ENCODE data around the gene ATP10D.

ATP10D gene

DNA sequence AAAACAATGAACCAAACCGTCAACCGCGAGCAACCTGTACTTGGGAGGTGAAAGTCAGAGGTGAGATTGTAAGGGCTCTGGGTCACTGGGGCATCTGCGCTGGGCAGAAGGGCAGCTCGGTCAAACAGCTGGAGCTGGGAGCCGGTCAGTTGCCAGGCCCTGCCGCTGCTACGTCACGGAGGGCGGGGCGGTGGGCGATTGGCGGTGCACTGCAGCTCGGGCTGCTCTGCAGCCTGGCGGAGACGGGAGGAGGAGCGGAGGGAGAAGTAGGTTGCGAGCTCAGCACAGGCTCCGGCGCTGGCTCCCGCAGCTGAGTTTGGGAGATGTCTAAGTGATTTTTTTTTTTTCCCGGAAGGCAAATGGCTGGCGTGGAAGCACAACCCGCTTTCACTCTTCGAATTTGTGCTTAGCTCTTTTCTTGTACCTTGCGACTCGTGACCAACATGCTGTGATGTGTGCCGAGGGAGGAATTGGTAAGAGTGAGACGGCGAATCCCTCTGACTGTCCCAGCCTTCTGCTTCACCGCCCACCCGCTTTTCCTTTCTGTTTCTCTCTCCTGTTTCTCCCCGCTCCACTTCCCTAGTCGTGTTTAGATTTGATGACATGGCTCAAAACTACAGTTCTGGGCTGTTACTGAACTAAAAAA is at the start of gene ATP10D:
ATP10D (plus strand) TSS at position 229 of the 646 bp plus-strand sequence. CDS start 27,266 bp downstream, outside the sequence.
- TF ChIP-seq, protein P1, sequence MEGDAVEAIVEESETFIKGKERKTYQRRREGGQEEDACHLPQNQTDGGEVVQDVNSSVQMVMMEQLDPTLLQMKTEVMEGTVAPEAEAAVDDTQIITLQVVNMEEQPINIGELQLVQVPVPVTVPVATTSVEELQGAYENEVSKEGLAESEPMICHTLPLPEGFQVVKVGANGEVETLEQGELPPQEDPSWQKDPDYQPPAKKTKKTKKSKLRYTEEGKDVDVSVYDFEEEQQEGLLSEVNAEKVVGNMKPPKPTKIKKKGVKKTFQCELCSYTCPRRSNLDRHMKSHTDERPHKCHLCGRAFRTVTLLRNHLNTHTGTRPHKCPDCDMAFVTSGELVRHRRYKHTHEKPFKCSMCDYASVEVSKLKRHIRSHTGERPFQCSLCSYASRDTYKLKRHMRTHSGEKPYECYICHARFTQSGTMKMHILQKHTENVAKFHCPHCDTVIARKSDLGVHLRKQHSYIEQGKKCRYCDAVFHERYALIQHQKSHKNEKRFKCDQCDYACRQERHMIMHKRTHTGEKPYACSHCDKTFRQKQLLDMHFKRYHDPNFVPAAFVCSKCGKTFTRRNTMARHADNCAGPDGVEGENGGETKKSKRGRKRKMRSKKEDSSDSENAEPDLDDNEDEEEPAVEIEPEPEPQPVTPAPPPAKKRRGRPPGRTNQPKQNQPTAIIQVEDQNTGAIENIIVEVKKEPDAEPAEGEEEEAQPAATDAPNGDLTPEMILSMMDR (conservative IDR thresholded peaks at IDR 0.05; ENCODE audit: control insufficient read depth, insufficient read depth, low read depth, low read length), result no peak
- peak within 1 kb of the TSS; percentile 76 for H3K4me3 ChIP-seq (ENCODE audit: control insufficient read depth, low read depth, low read length)
- peak; percentile 90 for DNase-seq (ENCODE audit: low read depth)

DNA sequence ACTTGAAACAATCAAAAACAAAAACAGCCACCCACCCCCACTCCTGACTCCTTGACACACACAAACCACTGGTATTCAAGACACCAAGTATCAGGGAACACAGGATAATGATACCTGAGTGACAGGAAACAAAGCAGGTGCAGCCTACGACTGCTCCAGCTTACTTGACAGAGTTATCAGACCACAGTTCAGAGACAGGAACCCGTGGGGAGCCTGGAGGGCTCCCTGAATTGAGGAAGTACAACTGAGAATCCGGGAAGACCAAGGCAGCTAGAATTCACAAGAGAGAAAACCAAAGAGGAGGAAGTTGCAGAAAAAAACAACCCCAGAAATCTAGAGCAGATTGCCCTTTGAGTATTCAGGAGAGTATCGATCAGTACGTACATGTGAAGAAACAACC is 42.1 kb upstream of the ATP10D start:
- DNase-seq (ENCODE audit: low read depth), result no peak
- no peak overlapping the region for H3K4me3 ChIP-seq (ENCODE audit: control insufficient read depth, low read depth, low read length)
- TF ChIP-seq, protein P1 (conservative IDR thresholded peaks at IDR 0.05; ENCODE audit: control insufficient read depth, insufficient read depth, low read depth, low read length), result no peak

DNA sequence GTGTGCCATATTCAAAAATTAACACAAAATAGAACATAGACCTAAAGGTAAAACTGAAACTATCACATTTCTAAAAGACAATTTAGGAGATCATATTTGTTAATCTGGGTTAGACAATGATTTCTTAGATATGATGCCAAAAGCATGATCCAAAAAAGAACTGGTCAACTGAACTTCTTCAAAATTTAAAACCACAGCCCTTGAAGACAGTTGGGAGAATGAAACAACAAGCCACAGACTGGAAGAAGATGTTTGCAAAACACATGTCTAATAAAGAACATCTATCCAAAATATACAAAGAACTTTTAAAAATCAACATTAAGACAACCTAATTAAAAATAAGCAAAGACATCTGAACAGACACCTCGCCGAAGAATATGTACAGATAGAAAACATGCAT is 41.0 kb upstream of the ATP10D start:
- DNase-seq (ENCODE audit: low read depth), result no peak
- H3K4me3 ChIP-seq (ENCODE audit: control insufficient read depth, low read depth, low read length), result no peak overlapping the region
- TF ChIP-seq, protein P1 (conservative IDR thresholded peaks at IDR 0.05; ENCODE audit: control insufficient read depth, insufficient read depth, low read depth, low read length), result no peak

DNA sequence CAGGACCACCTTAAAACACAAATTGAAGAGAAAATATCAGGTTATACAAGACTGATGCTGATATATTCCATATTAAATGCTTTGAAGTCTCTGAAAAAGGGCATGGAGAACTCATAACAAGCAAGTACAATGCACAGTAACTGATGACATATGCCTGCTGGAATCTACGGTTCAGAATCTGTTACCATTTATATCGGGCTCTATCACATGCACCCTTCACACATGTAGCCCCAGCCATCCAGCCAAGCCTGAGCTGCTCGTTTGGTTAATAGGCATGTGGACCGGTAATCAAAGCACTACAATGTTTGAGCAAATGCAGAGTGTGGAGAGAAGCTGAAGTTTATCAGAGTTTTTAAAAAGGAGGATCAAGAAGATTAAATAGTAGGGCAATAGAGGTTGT is 33.4 kb upstream of the ATP10D start:
- DNase-seq (ENCODE audit: low read depth), result peak; percentile 35
- no peak overlapping the region for H3K4me3 ChIP-seq (ENCODE audit: control insufficient read depth, low read depth, low read length)
- TF ChIP-seq, protein P1 (conservative IDR thresholded peaks at IDR 0.05; ENCODE audit: control insufficient read depth, insufficient read depth, low read depth, low read length), result no peak

DNA sequence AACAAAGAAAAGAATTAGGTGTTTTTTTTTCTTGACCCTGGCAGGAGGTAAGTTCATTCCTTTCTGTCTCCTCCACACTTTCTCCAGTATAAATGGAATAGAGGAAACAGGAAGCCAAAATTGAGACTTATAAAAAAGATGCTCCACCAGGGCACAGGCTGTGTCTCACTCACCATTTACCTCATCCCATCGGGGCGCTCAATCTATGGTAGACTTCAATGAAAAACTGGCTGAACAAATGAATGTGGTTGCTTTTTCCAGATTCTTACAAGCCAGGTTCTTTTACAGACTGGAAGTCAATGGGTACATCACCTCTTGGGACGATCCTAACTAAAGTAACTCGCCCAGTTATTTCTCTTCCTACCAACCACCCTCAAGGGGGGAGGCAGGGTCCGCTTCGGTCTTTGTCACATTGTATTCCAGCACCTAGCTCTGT is 22.3 kb upstream of the ATP10D start:
- TF ChIP-seq, protein P1 (conservative IDR thresholded peaks at IDR 0.05; ENCODE audit: control insufficient read depth, insufficient read depth, low read depth, low read length), result no peak
- DNase-seq (ENCODE audit: low read depth), result peak; percentile 17
- peak overlapping the region; percentile 92 for H3K4me3 ChIP-seq (ENCODE audit: control insufficient read depth, low read depth, low read length)

DNA sequence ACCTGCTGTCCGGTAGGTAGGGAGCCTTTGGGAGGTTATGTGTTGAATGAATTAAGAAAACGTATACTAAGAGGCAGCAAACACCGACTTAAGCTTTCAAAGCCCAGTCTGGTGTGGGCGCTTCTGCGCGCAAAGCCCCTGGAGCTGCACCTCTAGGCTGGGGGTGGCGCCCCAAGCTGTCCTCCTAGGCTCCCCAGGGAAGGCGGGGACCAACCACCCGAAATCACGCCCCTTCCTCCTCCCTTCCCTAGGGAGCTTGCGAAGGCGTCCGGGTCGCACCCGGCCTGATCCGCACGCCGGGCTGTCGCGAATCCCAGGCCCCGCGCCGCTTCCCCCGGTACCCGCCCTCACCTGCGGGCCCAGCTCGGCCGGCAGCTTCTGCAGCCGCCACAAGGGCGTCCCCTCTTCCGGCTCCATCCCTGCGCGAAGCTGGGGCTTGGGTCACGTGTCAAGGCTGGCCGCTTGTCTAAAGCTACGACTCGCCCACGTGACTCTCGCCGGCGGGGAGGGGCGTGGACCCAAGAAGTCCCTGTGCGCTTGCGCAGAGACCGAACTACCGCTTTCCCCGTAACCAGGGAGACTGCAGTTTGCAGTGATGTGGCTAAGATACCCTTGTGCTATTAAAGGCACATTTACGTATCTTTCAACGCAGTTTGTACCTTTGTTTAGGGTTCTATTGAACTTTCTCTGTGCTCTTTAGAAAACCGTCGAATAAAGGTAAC is 21.7 kb upstream of the ATP10D start, which contains the start of gene COMMD8:
COMMD8 (minus strand) TSS at position 468 of the 722 bp plus-strand sequence; CDS start at position 417, 51 bp downstream.
- DNase-seq (ENCODE audit: low read depth), result peak; percentile 94
- TF ChIP-seq, protein P1 (conservative IDR thresholded peaks at IDR 0.05; ENCODE audit: control insufficient read depth, insufficient read depth, low read depth, low read length), result no peak
- peak within 1 kb of the TSS; percentile 92 for H3K4me3 ChIP-seq (ENCODE audit: control insufficient read depth, low read depth, low read length)
